HEK293T (cell line): ENCODE data around the gene IGSF3.

Source experiments
- CTCF ChIA-PET: fragments of 350-600 bp; formaldehyde crosslinking; extraction: SDS; loops from one replicate; lab custom pipeline; 2021; ENCODE audit warnings: antibody characterized with exemption, inconsistent platforms; lab: Yijun Ruan, JAX
- POLR2A ChIA-PET: fragments of 350-600 bp; formaldehyde crosslinking; extraction: SDS; loops from one replicate; lab custom pipeline; 2020; ENCODE audit warnings: antibody characterized with exemption, inconsistent platforms; lab: Yijun Ruan, JAX
- DNase-seq: peaks from one replicate; pipeline ENCODE4 v3.0.0; 2012; ENCODE audit warnings: mixed read lengths; ENCODE audit errors: extremely low spot score
- ARNT ChIP-seq: fragments of 450-650 bp; IDR thresholded peaks from 2 replicates; pipeline ENCODE4 v1.6.1; 2017; ENCODE audit warnings: mild to moderate bottlenecking
- BHLHE40 ChIP-seq: fragments of 450-650 bp; IDR thresholded peaks from 2 replicates; pipeline ENCODE4 v1.6.1; 2016; ENCODE audit warnings: mild to moderate bottlenecking, moderate library complexity, borderline replicate concordance
- CTBP1 ChIP-seq: fragments of 450-650 bp; IDR thresholded peaks from 2 replicates; pipeline ENCODE4 v1.6.1; 2016; ENCODE audit warnings: borderline replicate concordance
- ELF4 ChIP-seq: fragments of 450-650 bp; IDR thresholded peaks from 2 replicates; pipeline ENCODE4 v1.6.1; 2017; ENCODE audit warnings: antibody characterized with exemption
- FOXA1 ChIP-seq: fragments of 450-650 bp; IDR thresholded peaks from 2 replicates; pipeline ENCODE4 v1.6.1; 2016; ENCODE audit warnings: mild to moderate bottlenecking
- FOXK2 ChIP-seq: fragments of 450-650 bp; IDR thresholded peaks from 2 replicates; pipeline ENCODE4 v1.6.1; 2016; ENCODE audit warnings: mild to moderate bottlenecking
- FOXM1 ChIP-seq: fragments of 450-650 bp; IDR thresholded peaks from 2 replicates; pipeline ENCODE4 v1.6.1; 2017; ENCODE audit warnings: mild to moderate bottlenecking, borderline replicate concordance
- HDGF ChIP-seq: fragments of 450-650 bp; IDR thresholded peaks from 2 replicates; pipeline ENCODE4 v1.6.1; 2017; ENCODE audit warnings: antibody characterized with exemption, borderline replicate concordance
- L3MBTL2 ChIP-seq: fragments of 450-650 bp; conservative IDR thresholded peaks from 2 replicates; pipeline ENCODE4 v1.6.1; 2016; ENCODE audit warnings: mild to moderate bottlenecking
- LEF1 ChIP-seq: fragments of 450-650 bp; IDR thresholded peaks from 2 replicates; pipeline ENCODE4 v1.6.1; 2017; ENCODE audit warnings: mild to moderate bottlenecking, borderline replicate concordance
- NFRKB ChIP-seq: fragments of 450-650 bp; IDR thresholded peaks from 2 replicates; pipeline ENCODE4 v1.6.1; 2016; ENCODE audit warnings: mild to moderate bottlenecking, moderate library complexity
- SP1 ChIP-seq: fragments of 450-650 bp; IDR thresholded peaks from 2 replicates; pipeline ENCODE4 v1.6.1; 2017
- SUZ12 ChIP-seq: fragments of 450-650 bp; IDR thresholded peaks from 2 replicates; pipeline ENCODE4 v1.6.1; 2016; ENCODE audit warnings: mild to moderate bottlenecking
- TARDBP ChIP-seq: fragments of 450-650 bp; IDR thresholded peaks from 2 replicates; pipeline ENCODE4 v1.6.1; 2016
- ZNF384 ChIP-seq: fragments of 450-650 bp; IDR thresholded peaks from 2 replicates; pipeline ENCODE4 v1.6.1; 2016
- TF ChIP-seq, protein P1 (sequence below): fragments of 450-650 bp; IDR thresholded peaks from 2 replicates; pipeline ENCODE4 v1.6.1; 2016

IGSF3 gene

DNA sequence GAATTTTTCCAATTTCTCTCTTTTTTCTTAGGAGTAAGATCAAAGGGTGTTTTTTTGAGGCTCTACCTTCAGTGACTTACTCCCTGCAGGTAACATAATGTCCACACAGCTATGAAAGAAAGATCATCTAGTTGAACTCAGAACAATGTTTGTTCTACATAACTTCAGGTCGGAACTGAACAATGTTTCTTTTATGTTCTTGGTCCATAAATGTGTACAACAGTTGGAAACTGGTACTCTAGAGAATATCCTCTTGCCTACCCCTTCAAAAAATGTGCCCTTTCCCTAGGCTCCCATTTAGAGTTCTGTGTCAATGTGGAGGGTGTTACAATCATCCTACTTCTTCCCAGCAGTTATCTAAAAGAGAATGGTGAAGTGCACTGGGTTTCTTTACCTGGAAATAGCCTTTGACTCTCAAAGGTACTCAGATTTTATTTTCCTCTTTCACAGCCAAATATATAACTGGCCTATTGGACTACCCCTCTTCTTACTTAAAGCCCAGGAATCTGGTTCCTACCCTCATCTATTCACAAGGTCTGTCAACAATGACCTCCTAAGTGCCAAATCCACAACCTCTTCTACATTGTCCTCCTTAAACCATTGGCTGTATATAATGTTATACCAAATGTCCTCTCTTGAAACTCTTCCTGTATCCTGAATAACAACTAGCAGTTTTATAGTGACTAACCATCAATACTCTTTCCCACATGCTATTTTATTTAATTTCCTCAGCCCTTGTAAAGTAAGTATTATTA lies 139.0 kb downstream of the IGSF3 start:
- ChIA-PET CTCF (no interaction called here), POLR2A (no interaction called here)
- TF ChIP-seq LEF1 (no peak), ELF4 (no peak), NFRKB (no peak), ZNF384 (no peak), CTBP1 (no peak), SP1 (no peak), FOXK2 (no peak), L3MBTL2 (no peak), HDGF (no peak), SUZ12 (no peak), FOXM1 (no peak), FOXA1 (no peak), TARDBP (no peak), BHLHE40 (no peak), ARNT (no peak)
- TF ChIP-seq, protein P1, sequence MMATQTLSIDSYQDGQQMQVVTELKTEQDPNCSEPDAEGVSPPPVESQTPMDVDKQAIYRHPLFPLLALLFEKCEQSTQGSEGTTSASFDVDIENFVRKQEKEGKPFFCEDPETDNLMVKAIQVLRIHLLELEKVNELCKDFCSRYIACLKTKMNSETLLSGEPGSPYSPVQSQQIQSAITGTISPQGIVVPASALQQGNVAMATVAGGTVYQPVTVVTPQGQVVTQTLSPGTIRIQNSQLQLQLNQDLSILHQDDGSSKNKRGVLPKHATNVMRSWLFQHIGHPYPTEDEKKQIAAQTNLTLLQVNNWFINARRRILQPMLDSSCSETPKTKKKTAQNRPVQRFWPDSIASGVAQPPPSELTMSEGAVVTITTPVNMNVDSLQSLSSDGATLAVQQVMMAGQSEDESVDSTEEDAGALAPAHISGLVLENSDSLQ: no peak

DNA sequence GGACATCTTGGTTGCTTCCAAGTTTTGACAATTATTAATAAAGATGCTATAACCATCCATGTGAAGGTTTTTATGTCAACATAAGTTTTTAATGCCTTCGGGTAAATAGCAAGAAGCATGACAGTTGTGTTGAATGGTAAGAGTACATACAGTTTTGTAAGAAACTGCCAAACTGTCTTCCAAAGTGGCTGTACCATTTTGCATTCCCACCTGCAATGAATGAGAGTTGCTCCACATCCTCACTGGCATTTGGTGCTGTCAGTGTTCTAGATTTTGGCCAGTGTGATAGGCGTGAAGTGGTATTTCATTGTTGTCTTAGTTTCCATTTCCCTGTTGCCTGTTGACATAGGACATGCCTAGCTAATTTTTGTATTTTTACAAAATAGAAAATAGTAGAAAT lies 142.1 kb downstream of the IGSF3 start:
- ChIA-PET CTCF (no interaction called here), POLR2A (no interaction called here)
- no peak for TF ChIP-seq FOXK2
- no peak for TF ChIP-seq NFRKB
- no peak for TF ChIP-seq ARNT
- no peak for TF ChIP-seq LEF1
- TF ChIP-seq FOXA1: no peak
- TF ChIP-seq ELF4: no peak
- TF ChIP-seq, protein P1: no peak
- no peak for TF ChIP-seq L3MBTL2
- no peak for TF ChIP-seq BHLHE40
- no peak for TF ChIP-seq SP1
- no peak for TF ChIP-seq ZNF384
- TF ChIP-seq FOXM1: no peak
- TF ChIP-seq CTBP1: no peak
- TF ChIP-seq SUZ12: no peak
- no peak for TF ChIP-seq TARDBP
- no peak for TF ChIP-seq HDGF
- no peak for DNase-seq

More for the DNA sequence above, 139.0 kb downstream of the IGSF3 start:
- no peak for DNase-seq
